ENCODE results near the gene DDHD1. TPM values are rescaled to one million over a fixed set of nuclear protein-coding genes. Genes with fewer than 3 reads are reported as not detected.

DDHD1 gene
- total and polyA plus RNA-seq, 2 experiments from 2014 or later, result 11.2 to 28.9 TPM

GRCh38 chr14:53146739-53147138 lies 6.4 kb downstream of the DDHD1 start (continued):
- TF ChIP-seq REST (IDR thresholded peaks at IDR 0.05; ENCODE audit: unreplicated experiment) (no peak), NANOG (IDR thresholded peaks at IDR 0.05; ENCODE audit: borderline replicate concordance) (no peak)

DNA sequence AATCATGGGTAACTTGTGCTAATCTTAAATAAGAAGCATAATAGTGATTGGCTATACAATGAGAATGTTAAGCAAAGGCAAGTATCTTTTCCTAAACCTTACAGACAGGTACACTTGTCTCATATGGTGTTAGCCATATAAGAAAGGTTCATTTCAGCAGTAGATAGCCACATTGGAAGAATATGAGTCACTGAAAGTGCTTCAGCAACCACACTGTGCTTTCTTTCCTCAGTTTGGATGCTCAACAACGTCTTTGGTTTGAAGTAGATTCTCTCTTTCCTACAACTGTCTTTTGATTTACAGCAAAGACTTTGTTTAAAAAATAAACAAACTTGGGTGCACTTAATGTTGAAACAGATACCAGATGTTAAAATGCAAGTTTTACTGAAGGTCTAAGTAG lies 8.9 kb downstream of the DDHD1 start:
- H3K9me2 ChIP-seq (ENCODE audit: insufficient read depth), result no peaks in the 10 kb centered on the region
- ATAC-seq (no peak), DNase-seq (ENCODE audit: low spot score) (no peak)
- Mint-ChIP-seq H3K4me1 (peaks cover 3% of the 10 kb centered on the region), H3K9me3 (peaks cover 38% of the 10 kb centered on the region), H3K36me3 (ENCODE audit: low read depth) (peaks cover 38% of the 10 kb centered on the region), H3K27ac (no peak overlapping the region), H3K4me3 (no peak overlapping the region), H3K27me3 (ENCODE audit: insufficient read depth, low read depth, poor library complexity) (no peaks in the 10 kb centered on the region)
- no peaks in the 10 kb centered on the region for H3F3A ChIP-seq (replicated peaks; ENCODE audit: low read depth)
- H3K4me3 ChIP-seq, result no peak overlapping the region
- H4K20me1 ChIP-seq (replicated peaks; ENCODE audit: insufficient read depth), result peaks cover 9% of the 10 kb centered on the region
- TF ChIP-seq, protein P1, sequence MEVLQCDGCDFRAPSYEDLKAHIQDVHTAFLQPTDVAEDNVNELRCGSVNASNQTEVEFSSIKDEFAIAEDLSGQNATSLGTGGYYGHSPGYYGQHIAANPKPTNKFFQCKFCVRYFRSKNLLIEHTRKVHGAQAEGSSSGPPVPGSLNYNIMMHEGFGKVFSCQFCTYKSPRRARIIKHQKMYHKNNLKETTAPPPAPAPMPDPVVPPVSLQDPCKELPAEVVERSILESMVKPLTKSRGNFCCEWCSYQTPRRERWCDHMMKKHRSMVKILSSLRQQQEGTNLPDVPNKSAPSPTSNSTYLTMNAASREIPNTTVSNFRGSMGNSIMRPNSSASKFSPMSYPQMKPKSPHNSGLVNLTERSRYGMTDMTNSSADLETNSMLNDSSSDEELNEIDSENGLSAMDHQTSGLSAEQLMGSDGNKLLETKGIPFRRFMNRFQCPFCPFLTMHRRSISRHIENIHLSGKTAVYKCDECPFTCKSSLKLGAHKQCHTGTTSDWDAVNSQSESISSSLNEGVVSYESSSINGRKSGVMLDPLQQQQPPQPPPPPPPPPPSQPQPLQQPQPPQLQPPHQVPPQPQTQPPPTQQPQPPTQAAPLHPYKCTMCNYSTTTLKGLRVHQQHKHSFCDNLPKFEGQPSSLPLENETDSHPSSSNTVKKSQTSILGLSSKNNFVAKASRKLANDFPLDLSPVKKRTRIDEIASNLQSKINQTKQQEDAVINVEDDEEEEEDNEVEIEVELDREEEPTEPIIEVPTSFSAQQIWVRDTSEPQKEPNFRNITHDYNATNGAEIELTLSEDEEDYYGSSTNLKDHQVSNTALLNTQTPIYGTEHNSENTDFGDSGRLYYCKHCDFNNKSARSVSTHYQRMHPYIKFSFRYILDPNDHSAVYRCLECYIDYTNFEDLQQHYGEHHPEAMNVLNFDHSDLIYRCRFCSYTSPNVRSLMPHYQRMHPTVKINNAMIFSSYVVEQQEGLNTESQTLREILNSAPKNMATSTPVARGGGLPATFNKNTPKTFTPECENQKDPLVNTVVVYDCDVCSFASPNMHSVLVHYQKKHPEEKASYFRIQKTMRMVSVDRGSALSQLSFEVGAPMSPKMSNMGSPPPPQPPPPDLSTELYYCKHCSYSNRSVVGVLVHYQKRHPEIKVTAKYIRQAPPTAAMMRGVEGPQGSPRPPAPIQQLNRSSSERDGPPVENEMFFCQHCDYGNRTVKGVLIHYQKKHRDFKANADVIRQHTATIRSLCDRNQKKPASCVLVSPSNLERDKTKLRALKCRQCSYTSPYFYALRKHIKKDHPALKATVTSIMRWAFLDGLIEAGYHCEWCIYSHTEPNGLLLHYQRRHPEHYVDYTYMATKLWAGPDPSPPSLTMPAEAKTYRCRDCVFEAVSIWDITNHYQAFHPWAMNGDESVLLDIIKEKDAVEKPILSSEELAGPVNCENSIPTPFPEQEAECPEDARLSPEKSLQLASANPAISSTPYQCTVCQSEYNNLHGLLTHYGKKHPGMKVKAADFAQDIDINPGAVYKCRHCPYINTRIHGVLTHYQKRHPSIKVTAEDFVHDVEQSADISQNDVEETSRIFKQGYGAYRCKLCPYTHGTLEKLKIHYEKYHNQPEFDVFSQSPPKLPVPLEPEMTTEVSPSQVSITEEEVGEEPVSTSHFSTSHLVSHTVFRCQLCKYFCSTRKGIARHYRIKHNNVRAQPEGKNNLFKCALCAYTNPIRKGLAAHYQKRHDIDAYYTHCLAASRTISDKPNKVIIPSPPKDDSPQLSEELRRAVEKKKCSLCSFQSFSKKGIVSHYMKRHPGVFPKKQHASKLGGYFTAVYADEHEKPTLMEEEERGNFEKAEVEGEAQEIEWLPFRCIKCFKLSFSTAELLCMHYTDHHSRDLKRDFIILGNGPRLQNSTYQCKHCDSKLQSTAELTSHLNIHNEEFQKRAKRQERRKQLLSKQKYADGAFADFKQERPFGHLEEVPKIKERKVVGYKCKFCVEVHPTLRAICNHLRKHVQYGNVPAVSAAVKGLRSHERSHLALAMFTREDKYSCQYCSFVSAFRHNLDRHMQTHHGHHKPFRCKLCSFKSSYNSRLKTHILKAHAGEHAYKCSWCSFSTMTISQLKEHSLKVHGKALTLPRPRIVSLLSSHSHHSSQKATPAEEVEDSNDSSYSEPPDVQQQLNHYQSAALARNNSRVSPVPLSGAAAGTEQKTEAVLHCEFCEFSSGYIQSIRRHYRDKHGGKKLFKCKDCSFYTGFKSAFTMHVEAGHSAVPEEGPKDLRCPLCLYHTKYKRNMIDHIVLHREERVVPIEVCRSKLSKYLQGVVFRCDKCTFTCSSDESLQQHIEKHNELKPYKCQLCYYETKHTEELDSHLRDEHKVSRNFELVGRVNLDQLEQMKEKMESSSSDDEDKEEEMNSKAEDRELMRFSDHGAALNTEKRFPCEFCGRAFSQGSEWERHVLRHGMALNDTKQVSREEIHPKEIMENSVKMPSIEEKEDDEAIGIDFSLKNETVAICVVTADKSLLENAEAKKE (CRISPR knock-in tag; IDR thresholded peaks at IDR 0.05), result no peak
- TF ChIP-seq NANOG (IDR thresholded peaks at IDR 0.05; ENCODE audit: borderline replicate concordance) (no peak), CREB1 (CRISPR knock-in tag; IDR thresholded peaks at IDR 0.05; ENCODE audit: low read depth) (no peak), EZH2phosphoT487 (IDR thresholded peaks at IDR 0.05; ENCODE audit: unreplicated experiment) (no peak), ZNF331 (CRISPR knock-in tag; IDR thresholded peaks at IDR 0.05; ENCODE audit: low read depth) (no peak), STAT1 (IDR thresholded peaks at IDR 0.05; ENCODE audit: unreplicated experiment) (no peak)
- peaks cover 11% of the 10 kb centered on the region; the same call in 1 of the 2 replicates for H3K4me1 ChIP-seq (ENCODE audit: insufficient read depth)
- H3K27ac ChIP-seq (ENCODE audit: low read depth), result no peak overlapping the region
- H3K79me2 ChIP-seq (replicated peaks; ENCODE audit: insufficient read depth), result peaks cover 97% of the 10 kb centered on the region
- H2AFZ ChIP-seq, result no peak overlapping the region
- H3K4me2 ChIP-seq, result no peak overlapping the region
- no peaks in the 10 kb centered on the region for H3K27me3 ChIP-seq (ENCODE audit: insufficient read depth)
- peaks cover 8% of the 10 kb centered on the region; the same call in 1 of the 2 replicates for H3K36me3 ChIP-seq (ENCODE audit: insufficient read depth)

Data from GM23338 (cell line).